Neural cell (in vitro differentiated cells): Measurements from ENCODE around the gene MRPL32.

Source experiments
- CTCF ChIP-seq: fragments of 450-650 bp; IDR thresholded peaks from 2 replicates; pipeline ENCODE4 v1.5.1; 2014; ENCODE audit warnings: antibody characterized with exemption, mild to moderate bottlenecking, moderate library complexity; ENCODE audit not compliant: poor library complexity, severe bottlenecking
- EP300 ChIP-seq: fragments of 450-650 bp; conservative IDR thresholded peaks from 2 replicates; pipeline ENCODE4 v1.6.1; 2014; ENCODE audit warnings: antibody characterized with exemption, mild to moderate bottlenecking, moderate library complexity; ENCODE audit not compliant: poor library complexity, severe bottlenecking
- EZH2 ChIP-seq: fragments of 200-600, 300-800 bp; shearing (Covaris generic), sonication (generic); IDR thresholded peaks from 2 replicates; pipeline ENCODE4 v1.6.1; 2014; ENCODE audit warnings: antibody characterized with exemption, low read length, borderline replicate concordance, mild to moderate bottlenecking; ENCODE audit not compliant: insufficient read depth, poor library complexity, severe bottlenecking
- MXI1 ChIP-seq: fragments of 450-650 bp; conservative IDR thresholded peaks from 2 replicates; pipeline ENCODE4 v1.6.1; 2014; ENCODE audit warnings: antibody characterized with exemption, mild to moderate bottlenecking; ENCODE audit not compliant: poor library complexity, severe bottlenecking
- POLR2AphosphoS5 ChIP-seq: IDR thresholded peaks from 2 replicates; pipeline ENCODE4 v1.6.1; 2012
- RAD21 ChIP-seq: fragments of 450-650 bp; conservative IDR thresholded peaks from 2 replicates; pipeline ENCODE4 v1.6.1; 2014; ENCODE audit warnings: antibody characterized with exemption, mild to moderate bottlenecking, moderate library complexity
- REST ChIP-seq: IDR thresholded peaks from 2 replicates; pipeline ENCODE4 v1.6.1; 2012; ENCODE audit warnings: borderline replicate concordance
- SMC3 ChIP-seq: fragments of 450-650 bp; conservative IDR thresholded peaks from 2 replicates; pipeline ENCODE4 v1.6.1; 2014; ENCODE audit warnings: antibody characterized with exemption, mild to moderate bottlenecking, moderate library complexity; ENCODE audit not compliant: poor library complexity

- TF ChIP-seq CTCF (no peak), RAD21 (no peak), REST (no peak), POLR2AphosphoS5 (no peak), EZH2 (no peak), EP300 (no peak), MXI1 (no peak), SMC3 (no peak)
These were observed 47.9 kb downstream of the MRPL32 start for GRCh38 chr7:42980084-42980483.
